SIG-M5 treated with dmso at 0.1 percent for 504 hours (cell line): ENCODE measurements around the gene LY6G6C.
"Not testable (repeated sequence)": the region's sequence is repeated elsewhere in the genome, so short reads cannot be mapped to it uniquely, and the experiment has no call there.

Experiments
- DNase-seq: peaks from one replicate; lab custom pipeline; 2025; ENCODE audit not compliant: unreplicated experiment; lab: John Stamatoyannopoulos, UW

Gene LY6G6C

DNA sequence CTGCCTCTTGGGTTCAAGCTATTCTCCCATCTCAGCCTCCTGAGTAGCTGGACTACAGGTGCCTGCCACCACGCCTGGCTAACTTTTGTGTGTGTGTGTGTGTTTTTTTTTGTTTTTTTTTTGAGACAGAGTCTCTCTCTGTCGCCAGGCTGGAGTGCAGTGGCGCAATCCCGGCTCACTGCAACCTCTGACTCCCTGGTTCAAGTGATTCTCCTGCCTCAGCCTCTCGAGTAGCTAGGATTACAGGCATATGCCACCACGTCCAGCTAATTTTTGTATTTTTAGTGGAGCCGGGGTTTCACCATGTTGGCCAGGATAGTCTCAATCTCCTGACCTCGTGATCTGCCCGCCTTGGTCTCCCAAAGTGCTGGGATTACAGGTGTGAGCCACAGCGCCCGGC is 12.4 kb downstream of the LY6G6C start:
- DNase-seq, result not testable (repeated sequence)

DNA sequence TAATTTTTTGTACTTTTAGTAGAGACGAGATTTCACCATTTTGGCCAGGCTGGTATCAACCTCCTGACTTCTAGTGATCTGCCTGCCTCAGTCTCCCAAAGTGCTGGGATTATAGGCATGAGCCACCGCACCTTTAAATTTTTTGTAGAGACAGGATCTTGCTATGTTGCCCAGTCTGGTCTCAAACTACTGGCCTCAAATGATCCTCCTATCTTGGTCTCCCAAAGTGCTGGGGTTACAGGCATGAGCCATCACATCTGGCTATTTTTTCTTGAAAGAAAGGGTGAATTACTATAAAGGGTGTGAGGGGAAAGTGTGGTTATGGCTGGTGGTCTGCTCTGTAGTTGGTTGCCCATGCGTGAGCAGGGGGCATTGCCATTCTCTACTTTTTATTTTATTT is 13.3 kb downstream of the LY6G6C start:
- no peak for DNase-seq

DNA sequence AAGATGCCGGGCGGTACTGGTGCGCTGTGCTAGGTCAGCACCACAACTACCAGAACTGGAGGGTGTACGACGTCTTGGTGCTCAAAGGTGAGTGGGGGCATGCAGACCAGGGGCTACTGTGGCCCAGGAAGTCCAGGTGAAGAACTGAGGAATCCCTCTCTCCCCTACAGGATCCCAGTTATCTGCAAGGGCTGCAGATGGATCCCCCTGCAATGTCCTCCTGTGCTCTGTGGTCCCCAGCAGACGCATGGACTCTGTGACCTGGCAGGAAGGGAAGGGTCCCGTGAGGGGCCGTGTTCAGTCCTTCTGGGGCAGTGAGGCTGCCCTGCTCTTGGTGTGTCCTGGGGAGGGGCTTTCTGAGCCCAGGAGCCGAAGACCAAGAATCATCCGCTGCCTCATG is 13.8 kb downstream of the LY6G6C start:
- DNase-seq, result no peak

DNA sequence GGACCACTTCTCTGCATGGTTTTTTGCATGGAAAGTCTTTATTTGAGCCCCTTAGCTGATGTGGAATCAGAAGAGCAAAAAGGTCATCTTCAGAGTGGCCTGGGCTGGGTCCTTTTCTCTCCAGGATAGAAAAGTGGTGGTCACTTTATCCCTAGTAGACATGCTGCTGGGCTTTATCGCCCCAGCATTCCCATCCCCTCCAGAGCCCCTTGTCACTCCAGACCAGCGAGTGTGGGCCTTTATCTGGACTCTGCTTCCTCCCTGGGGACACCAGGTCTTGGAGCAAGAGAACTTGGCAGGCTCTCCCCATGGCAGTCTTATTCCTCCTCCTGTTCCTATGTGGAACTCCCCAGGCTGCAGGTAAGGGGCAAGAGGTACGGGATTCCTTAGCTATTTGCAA is 14.9 kb downstream of the LY6G6C start, which contains the start of gene LY6G6F:
TSS of gene LY6G6F (plus strand) at position 268 of the 400 bp plus-strand sequence. CDS start at position 309, 41 bp downstream.
- no peak for DNase-seq

DNA sequence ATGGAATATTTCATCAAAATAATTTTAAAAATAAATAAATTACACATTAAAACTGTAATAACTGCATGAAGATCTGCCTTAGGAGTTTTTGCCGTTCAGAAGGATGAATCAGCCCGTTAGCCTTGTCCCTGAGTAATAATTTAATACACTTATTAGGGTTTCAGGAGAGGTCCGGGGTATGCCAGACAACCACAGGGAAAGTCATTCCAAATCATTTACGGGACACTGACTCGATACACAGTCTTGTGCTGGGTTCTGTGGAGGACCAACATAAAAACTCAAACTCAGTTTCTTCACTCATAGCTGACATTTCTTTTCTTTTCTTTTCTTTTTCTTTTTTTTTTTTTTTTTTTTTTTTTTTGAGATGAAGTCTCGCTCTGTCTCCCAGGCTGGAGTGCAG is 15.6 kb downstream of the LY6G6C start:
- DNase-seq, result no peak

DNA sequence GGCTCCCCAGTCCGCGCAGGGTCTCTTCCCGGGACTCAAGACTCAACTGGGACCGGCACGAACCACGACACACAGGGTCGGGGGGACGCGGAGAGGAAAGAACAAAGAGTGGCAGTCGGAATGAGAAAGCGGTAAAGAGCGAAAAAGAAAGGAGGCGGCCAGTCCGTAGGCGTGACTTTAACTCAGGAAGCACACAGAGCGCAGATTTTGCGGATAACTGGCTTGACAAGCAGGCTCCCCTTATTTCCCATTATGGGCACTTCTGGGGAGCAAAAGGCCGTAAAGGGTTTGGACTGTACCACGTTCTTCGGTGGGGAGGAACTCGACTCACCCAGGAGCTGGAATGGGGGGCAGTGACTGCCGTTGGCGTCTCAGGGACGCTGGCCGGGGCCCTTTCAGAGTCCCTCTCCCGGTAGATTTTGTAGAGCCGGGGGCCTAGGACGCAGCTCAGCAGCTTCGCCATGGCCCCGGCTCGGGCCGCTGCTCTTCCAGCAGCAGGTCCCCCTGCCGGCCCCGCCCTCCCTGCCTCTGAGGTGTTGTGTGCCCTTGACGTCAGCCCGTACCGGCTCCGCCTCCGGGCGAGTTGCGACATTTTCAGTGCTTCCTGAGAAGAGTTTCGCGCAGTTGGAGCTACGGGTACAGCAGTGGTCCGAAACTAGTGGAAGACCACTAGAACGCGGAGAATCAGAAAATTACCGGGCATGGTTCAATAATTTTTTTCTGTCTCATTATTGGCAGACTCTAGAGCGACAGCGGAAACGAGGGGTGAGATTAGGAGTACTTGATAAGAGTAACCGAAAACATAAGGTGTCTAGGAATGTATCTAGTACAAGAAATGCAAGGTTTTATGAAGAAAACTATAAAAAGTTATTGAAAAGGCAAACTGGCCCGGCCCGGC is 18.5 kb downstream of the LY6G6C start, which contains the start of gene ABHD16A:
TSS of gene ABHD16A (minus strand) at position 506 of the 898 bp plus-strand sequence. CDS start at position 463, 43 bp downstream.
- peak; percentile 97 for DNase-seq

DNA sequence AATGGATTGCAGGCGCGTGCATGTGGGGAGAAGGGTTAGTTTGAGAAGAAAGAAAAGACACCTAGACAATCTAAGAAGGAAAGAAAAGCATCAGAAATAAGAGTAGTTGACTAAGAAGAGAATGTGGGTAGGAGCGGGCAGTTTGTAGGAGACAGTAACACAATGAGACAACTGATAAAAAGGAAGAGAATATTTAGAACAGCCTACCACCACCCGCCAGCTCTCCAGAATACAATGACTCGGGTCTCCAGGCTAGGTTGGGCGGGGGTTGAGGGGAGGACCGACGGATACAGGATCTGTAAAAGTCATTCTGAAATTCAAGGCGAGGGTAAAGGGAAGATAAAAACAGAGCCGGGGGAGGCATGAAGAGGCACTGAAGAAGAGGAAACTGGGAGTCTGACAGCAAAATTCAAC is 19.1 kb downstream of the LY6G6C start:
- no peak for DNase-seq

DNA sequence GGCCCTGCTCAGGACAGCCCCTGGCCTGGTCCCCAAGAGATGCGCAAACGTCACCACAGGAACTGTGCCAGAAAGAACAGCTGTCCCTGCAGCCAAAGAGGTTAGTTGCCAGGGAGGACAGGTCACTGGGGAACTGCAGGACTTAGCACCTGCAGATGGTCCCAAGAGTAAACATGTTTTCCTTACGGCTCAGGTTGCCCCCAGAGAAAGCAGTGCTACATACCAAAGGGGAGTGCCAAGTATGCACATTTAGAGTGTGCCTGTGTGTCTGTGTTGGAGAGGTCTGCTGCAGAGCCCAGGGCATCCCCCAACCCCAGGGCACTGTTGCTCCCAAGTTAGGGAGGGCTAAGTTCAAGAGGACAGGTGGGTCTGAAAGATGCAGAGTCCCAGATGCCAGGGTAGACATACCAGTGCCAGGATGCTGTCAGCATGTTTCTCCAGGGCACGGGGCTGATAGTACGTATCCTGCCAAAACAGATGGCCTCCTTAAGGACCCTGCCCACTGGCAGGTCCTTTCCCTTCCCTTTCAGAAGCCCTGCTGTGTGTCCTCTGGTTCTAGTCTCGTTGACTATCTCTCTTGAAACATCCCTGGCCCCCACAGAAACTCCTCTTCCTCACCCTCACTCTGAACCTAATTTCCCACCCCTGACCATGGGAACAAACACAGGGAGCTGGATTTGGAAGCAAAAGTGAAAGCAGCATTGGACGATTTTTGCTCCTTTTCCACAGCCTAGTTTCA is 19.7 kb downstream of the LY6G6C start:
- no peak for DNase-seq

DNA sequence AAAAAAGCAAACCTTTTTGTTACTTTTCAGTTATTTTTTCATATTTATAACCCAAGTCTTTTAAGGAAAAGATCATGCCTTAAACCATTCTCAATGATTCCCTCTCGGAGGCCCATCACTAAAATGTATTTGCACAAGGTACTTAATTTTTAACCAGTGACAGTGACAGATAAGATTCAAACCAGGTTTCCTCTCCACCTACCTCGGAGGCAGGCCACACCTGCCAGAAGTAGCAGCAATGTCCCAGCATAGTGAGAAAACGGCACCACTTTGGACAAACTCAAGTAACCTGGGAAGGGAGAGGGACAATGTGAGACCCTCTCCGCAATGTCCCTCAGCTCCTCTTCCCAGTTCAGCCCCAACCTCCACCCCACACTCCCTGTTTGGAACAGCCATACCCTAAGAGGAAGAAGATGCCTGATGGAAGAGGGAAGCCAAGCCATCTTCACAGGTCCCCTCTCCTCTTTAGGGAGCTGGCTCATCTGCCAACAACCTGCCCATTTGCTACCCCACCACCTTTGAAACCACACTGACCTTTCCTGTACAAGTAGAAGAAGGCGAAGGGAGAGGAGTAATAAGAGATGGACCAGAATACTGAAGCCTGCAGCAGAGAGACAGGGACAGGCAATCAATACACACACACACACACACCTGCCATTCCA is 20.7 kb downstream of the LY6G6C start:
- no peak for DNase-seq

DNA sequence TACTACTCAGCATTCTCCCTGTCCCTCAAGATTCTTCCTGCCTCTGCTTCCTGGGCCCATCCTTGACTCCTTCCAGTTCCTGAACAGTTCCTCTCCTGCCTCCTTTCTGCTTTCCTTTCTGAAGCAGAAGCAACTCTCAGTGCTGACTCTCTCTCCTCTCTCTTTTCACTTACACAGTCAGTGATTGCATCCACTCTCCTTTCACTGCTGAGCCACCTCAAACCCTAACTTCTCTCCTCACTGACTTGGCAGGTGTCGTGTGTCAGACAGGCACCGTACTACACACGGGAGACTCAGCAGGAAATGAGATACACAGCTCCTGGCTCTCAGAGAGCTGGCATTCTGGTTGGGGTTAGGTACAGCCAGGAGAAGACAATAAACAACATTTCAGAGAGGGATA is 24.0 kb downstream of the LY6G6C start:
- DNase-seq, result no peak

DNA sequence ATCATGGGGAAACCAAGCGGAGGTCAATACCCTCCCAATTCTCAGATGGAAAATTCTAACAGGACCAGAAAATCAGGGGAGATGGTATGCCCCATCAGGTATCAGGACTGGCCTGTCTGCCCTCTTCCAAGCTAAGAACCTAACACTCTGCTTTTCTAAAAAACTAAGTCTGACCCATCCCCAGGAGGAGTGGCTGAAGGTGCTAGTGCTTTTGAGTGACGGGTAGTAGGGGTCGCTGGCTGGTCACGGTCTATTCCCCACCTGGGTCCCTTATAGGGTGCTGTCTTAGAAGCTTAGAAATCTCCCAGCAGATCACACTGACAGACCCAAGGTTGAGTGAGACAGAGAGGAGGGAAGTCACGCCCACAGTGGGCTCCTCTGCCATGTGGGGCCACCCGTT is 28.0 kb downstream of the LY6G6C start:
- no peak for DNase-seq

DNA sequence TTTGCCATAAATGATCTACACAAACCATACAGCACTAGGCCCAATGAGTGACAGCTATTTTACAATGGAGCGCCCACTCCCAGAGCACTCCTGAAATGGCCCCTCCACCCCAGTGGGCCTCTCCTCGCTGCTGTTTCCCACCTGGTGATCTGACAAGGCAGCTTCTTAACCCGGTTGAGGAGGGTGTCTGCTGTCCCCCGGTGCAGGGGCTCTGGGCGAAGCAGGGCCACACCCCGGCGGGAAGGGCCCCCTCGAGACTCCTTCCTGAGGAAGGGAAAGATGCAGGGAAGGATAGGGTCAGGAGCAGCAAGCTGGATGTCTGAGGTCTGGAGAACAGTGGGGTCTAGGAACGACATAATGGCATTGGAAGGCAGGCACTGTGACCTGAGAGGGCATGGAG is 28.7 kb downstream of the LY6G6C start:
- no peak for DNase-seq

DNA sequence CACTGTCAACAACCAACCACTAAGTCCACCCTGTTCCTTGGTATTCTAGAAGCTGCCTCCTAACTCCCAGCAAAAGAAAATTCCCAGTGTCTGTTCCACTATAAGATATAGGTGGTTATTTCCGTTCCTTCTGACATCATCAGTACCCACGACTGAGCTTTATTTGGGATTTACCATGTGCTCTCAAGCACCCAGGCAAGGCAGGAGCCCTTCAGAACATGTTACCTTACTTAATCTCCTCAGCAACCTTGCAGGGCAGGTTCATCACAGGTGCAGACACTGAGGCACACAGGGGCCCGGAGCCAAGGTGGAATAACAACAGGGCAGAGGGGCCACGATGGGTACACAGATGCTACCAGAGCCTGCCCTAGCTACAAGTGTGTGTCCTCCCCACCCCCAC is 29.2 kb downstream of the LY6G6C start:
- no peak for DNase-seq

DNA sequence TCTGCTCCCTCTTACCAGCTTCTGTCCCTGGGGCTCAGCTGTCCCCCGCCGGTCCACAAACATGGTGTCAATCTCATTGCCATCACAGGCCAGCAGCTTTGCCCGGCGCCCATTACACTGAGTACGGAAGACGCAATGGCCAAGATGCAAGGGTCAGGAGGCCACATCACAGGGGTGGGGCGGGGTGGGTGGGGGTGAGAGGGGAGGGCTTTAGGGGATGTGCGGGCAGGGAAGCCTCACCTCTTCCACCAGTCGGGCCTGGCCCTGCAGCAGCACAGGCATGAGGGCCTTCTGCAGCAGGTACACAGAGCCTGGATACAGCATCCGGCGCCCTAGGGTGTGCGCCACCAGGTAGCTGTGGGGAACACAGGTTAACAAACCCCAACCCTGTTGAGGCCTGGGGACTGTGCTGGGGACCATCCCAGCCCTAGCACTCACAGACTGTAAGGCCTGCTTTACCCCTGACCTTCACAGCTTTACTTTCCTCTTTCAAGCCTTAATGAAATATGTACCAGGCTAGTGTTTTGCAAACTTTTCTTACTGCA is 29.9 kb downstream of the LY6G6C start:
- no peak for DNase-seq

DNA sequence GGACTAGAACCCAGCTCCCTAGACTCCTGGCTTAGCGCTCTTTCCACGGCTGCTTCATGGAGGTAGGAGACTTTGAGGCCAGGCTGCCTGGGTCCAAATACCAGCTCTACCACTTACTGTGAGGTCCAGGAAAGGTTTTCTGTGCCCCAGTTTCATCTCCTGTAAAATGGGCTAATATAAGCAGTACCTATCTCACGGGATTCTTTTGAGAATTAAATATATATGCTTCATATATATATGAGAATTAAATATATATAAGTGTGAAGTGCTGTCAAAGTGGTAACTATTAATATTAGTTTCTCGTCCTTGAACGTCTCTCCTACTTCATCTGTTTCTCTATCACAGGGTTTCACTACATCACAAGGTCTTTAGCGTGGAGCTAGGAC is 30.5 kb downstream of the LY6G6C start:
- no peak for DNase-seq

DNA sequence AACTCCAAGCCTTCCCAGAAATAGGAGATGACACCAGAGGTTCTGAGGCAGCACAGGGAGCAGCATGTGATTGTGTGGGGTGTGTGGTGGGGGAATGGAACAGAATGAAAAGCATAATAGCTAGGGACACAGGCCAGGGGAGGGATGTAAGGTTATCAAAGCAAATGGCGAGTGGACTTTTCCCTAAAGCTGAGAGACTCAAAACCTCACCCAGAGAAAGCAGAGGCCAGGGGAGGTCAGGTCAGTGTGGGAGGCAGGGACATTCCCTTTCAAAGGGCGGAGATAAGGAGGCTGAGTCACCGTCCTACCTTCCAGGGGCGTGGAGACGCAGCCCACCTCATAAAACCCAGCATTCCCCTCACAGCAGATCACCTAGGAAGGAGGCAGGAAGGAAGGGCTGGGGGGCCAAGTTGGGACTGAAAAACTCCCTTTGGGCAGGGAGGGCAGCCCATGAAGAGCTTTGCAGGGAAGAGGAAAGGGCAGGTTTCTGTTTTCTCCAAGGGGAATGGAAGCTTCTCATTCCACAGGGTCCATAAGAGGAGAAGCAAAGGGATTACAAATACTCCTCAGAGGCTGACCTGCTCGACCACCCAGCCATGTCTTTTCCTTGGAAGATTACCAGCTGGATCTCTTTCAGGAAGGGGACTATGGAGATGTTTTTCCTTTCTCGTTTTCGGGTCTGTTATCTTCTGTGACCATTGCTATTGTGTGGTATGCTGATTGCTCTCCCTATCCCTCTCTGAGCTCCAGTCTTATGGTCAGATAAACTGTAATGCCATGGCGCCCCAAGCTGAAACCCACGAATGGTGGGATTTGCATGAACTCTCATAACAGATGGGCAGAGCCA is 31.1 kb downstream of the LY6G6C start:
- no peak for DNase-seq

DNA sequence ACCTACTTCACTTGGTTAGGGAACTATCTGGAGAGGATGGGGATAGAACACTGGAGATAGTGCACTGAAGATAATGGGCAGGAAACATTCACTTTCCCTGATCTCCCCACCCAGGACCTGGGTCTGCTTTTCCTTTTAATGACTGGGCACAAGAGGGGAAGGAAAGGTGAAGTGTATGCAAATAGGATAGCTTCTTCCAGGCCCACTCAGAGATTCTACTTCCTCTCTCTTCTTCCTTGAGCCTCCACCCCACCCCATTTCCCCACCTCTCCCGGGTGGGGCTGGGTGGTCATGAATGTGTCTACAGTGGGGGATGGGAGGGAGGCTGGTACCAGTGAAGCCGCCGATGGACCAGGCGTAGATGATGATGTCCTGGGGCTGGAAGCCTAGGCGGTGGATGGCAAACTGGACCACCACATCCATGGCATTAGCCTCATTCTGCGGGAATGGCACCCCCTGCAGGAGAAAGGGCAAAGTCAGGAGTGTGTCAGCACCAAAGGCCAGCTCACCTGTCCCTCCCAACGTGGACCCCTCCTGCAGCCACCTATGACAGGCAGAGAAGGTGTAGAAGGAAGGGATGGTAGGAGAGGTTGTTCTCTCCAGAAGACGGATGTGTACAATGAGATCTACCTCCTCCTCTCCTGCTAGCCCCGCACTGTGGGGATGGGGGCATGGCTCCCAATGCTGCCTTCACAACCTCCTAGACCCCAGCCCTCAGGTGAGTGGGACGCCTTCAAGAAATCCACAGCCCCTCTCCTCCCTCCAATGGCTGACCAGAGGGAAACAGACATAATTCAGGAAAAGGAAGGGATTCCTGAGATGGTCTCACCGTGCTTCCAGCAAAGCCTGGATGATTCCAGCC is 32.1 kb downstream of the LY6G6C start:
- no peak for DNase-seq

DNA sequence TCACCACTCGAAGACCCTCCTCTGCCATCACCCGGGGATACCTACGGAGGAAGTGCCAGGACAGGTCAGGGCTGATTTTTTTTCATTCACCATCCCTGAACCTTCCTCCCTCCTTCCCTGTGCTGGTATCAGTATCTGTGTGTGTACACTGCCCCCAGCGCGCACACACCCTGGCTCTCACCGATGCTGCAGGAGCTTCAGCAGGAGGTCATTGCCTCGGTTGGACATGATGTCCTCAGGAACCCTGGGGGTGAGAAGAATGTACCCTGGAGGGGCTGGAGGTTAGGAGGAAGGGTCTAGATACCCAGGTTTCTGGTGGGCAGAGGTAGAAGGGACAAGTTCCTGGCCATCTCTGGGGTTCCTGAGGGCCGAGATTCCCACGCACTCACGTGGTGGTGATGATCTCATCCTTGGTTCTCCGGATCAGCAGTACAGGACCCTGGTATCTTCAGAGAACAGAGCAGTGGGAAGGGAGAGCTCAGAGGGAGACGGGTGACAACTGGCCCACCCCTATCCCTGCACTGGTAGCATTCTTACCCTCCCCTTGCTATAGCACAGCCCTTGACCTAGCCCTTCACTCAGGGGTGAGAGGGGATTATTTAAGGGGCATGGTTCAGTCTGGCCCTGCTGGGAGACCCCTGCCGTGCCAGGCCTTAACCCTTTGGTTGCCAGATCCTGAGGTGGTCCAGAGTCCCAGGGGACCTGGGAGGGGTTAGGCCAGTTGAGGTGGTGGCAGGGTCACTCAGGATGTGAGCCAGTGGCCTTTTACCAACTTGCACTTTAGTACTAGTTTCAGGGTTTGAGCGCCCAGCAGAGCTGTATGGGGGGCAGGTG is 33.5 kb downstream of the LY6G6C start:
- DNase-seq, result no peak

DNA sequence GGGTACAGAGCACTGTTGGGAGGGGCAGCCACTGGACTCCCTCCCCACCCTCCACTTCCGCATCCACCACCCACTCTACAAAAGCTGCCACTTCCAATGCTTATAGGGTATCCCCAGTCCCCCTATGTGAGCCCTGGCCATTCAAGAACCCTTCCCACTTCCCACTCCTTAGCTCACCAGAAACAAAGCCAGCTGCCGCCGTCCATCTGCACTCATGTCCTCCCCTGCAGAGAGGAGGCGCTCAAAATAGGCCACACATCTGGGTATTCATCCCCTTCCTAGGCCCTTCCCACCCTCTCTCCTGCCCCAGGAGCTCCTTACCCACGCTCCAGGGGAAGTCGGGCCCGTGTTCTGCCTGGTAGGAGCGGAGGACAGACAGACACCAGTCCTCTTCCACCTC is 34.2 kb downstream of the LY6G6C start:
- no peak for DNase-seq
